H1 (cell line): ENCODE results near the gene MCF2L. TPM values are rescaled to one million over a fixed set of nuclear protein-coding genes. Genes with fewer than 3 reads are reported as not detected.

ENCODE experiments used
- CTCF ChIA-PET: fragments of 300-600 bp; sonication (Branson Sonifier 250); formaldehyde crosslinking; loops from one replicate; lab custom pipeline; 2021; ENCODE audit not compliant: partially characterized antibody; lab: Charles Lee
- POLR2A ChIA-PET: fragments of 300-600 bp; sonication (Branson Sonifier 250); formaldehyde crosslinking; loops from one replicate; lab custom pipeline; 2021; ENCODE audit warnings: inconsistent platforms; ENCODE audit not compliant: partially characterized antibody; lab: Charles Lee
- DNase-seq, 2 experiments: peaks; one replicate each; pipeline versions ENCODE4 v3.0.0 to v3.0.0-alpha.2; 2010 to 2022; ENCODE audit warnings: low spot score in 2 of 2, low read depth in 1 of 2, mixed read lengths in 1 of 2
- FAIRE-seq: peaks from 2 replicates; lab custom pipeline; 2011; peaks lifted over from hg19 to GRCh38; lab: Jason Lieb, UNC
- H2AFZ ChIP-seq: 2 replicates; pipeline ENCODE4 v1.8.1; 2012; ENCODE audit warnings: low read length, inconsistent platforms
- H2AK5ac ChIP-seq: 2 replicates; pipeline ENCODE4 v1.6.1; 2013; ENCODE audit warnings: low read depth, low read length
- H2BK120ac ChIP-seq: replicated peaks from 2 replicates; pipeline ENCODE3; 2013; ENCODE audit warnings: low read depth, low read length, inconsistent platforms
- H2BK12ac ChIP-seq: 2 replicates; pipeline ENCODE4 v1.6.1; 2013; ENCODE audit warnings: low read depth, low read length
- H2BK15ac ChIP-seq: 2 replicates; pipeline ENCODE4 v1.6.1; 2013; ENCODE audit warnings: low read length
- H2BK20ac ChIP-seq: 2 replicates; pipeline ENCODE4 v1.6.1; 2013; ENCODE audit warnings: low read length
- H2BK5ac ChIP-seq: 2 replicates; pipeline ENCODE4 v1.6.1; 2013; ENCODE audit warnings: low read depth, low read length
- H3K14ac ChIP-seq: 2 replicates; pipeline ENCODE4 v1.6.1; 2013; ENCODE audit warnings: inconsistent platforms; ENCODE audit not compliant: insufficient read length
- H3K18ac ChIP-seq: 2 replicates; pipeline ENCODE4 v1.6.1; 2013; ENCODE audit warnings: low read length; ENCODE audit errors: extremely low read depth
- H3K23ac ChIP-seq: 2 replicates; pipeline ENCODE4 v1.6.1; 2013; ENCODE audit warnings: inconsistent platforms; ENCODE audit not compliant: insufficient read length
- H3K23me2 ChIP-seq: 2 replicates; pipeline ENCODE4 v1.6.1; 2013; ENCODE audit warnings: low read depth, low read length
- H3K27ac ChIP-seq: 2 replicates; pipeline ENCODE4 v1.6.1; 2011; ENCODE audit warnings: low read depth, low read length, inconsistent platforms
- H3K27me3 ChIP-seq, 4 experiments: replicated peaks in 1 of 4; 1 replicate in 1 of 4; 2 replicates in 3 of 4; pipeline versions ENCODE4 v1.6.1 to v1.8.1; 2011 to 2013; ENCODE audit warnings: low read length in 3 of 4, mild to moderate bottlenecking in 3 of 4, inconsistent platforms in 2 of 4, mixed read lengths in 2 of 4, moderate library complexity in 1 of 4; ENCODE audit not compliant: control insufficient read depth in 3 of 4, insufficient read depth in 3 of 4; ENCODE audit errors: extremely low read depth in 1 of 4
- H3K36me3 ChIP-seq, 4 experiments: 2 replicates each; pipeline versions ENCODE4 v1.6.1 to v1.8.1; 2011 to 2013; ENCODE audit warnings: mild to moderate bottlenecking in 4 of 4, low read length in 3 of 4, moderate library complexity in 2 of 4, control low read depth in 1 of 4, inconsistent platforms in 1 of 4; ENCODE audit not compliant: insufficient read depth in 4 of 4, control insufficient read depth in 2 of 4
- H3K4ac ChIP-seq: replicated peaks from 2 replicates; pipeline ENCODE3; 2013; ENCODE audit warnings: low read length, low read depth, mixed read lengths, inconsistent platforms; ENCODE audit not compliant: insufficient read length
- H3K4me1 ChIP-seq, 4 experiments: replicated peaks in 1 of 4; 1 replicate in 1 of 4; 2 replicates in 3 of 4; pipeline versions ENCODE4 v1.6.1 to v1.8.1; 2011 to 2013; ENCODE audit warnings: low read length in 3 of 4, inconsistent platforms in 2 of 4, mixed read lengths in 1 of 4; ENCODE audit not compliant: insufficient read depth in 4 of 4, control insufficient read depth in 3 of 4
- H3K4me2 ChIP-seq, 2 experiments: 2 replicates each; pipeline versions ENCODE4 v1.6.1 to v1.8.1; 2011 to 2013; ENCODE audit warnings: low read depth in 2 of 2, low read length in 2 of 2, control low read depth in 1 of 2, inconsistent platforms in 1 of 2, mild to moderate bottlenecking in 1 of 2; ENCODE audit not compliant: insufficient read depth in 1 of 2
- H3K4me3 ChIP-seq, 4 experiments: fragments of 200-600, 300-600 bp in 1 of 4; sonication (generic), shearing (Covaris generic), sonication (Bioruptor Twin) in 1 of 4; 2 replicates each; pipeline versions ENCODE4 v1.5.1 to v1.8.1; 2011 to 2016; ENCODE audit warnings: low read length in 4 of 4, low read depth in 3 of 4, control low read depth in 2 of 4, inconsistent platforms in 2 of 4, mild to moderate bottlenecking in 2 of 4, mixed read lengths in 1 of 4, moderate library complexity in 1 of 4; ENCODE audit not compliant: insufficient read depth in 2 of 4; ENCODE audit errors: extremely low read depth in 1 of 4
- H3K56ac ChIP-seq: replicated peaks from 2 replicates; pipeline ENCODE3; 2013; ENCODE audit warnings: low read depth, mild to moderate bottlenecking, mixed read lengths, low read length, inconsistent platforms; ENCODE audit not compliant: insufficient read length
- H3K79me1 ChIP-seq: 2 replicates; pipeline ENCODE4 v1.6.1; 2013; ENCODE audit warnings: low read depth, low read length, control low read depth
- H3K79me2 ChIP-seq, 2 experiments: 2 replicates each; pipeline versions ENCODE4 v1.6.1 to v1.8.1; 2012 to 2013; ENCODE audit warnings: low read length in 2 of 2, mild to moderate bottlenecking in 2 of 2, inconsistent platforms in 1 of 2; ENCODE audit not compliant: insufficient read depth in 2 of 2, control insufficient read depth in 1 of 2
- H3K9ac ChIP-seq, 4 experiments: replicated peaks in 1 of 4; 1 replicate in 1 of 4; 2 replicates in 3 of 4; pipeline versions ENCODE4 v1.6.1 to v1.8.1; 2011 to 2013; ENCODE audit warnings: low read depth in 3 of 4, low read length in 3 of 4, control low read depth in 2 of 4, mild to moderate bottlenecking in 2 of 4, moderate library complexity in 2 of 4, inconsistent platforms in 1 of 4; ENCODE audit errors: extremely low read depth in 1 of 4
- H3K9me3 ChIP-seq, 2 experiments: 2 replicates each; pipeline versions ENCODE4 v1.6.1 to v1.8.1; 2012 to 2013; ENCODE audit warnings: mild to moderate bottlenecking in 2 of 2, moderate library complexity in 2 of 2, control low read depth in 1 of 2, inconsistent platforms in 1 of 2, low read depth in 1 of 2, low read length in 1 of 2, mixed read lengths in 1 of 2; ENCODE audit not compliant: insufficient read depth in 2 of 2
- H4K20me1 ChIP-seq, 2 experiments: replicated peaks in 1 of 2; 2 replicates each; pipeline versions ENCODE3 to v1.8.1; 2011 to 2013; ENCODE audit warnings: inconsistent platforms in 2 of 2, low read length in 2 of 2, mild to moderate bottlenecking in 1 of 2; ENCODE audit not compliant: insufficient read depth in 2 of 2, control insufficient read depth in 1 of 2
- H4K5ac ChIP-seq: 2 replicates; pipeline ENCODE4 v1.6.1; 2013; ENCODE audit warnings: low read length, low read depth, mixed read lengths, inconsistent platforms; ENCODE audit not compliant: insufficient read length
- H4K8ac ChIP-seq: 2 replicates; pipeline ENCODE4 v1.8.0; 2013; ENCODE audit warnings: mild to moderate bottlenecking, moderate library complexity, low read length, inconsistent platforms; ENCODE audit not compliant: insufficient read depth; ENCODE audit errors: extremely low read depth
- H4K91ac ChIP-seq: replicated peaks from 2 replicates; pipeline ENCODE3; 2013; ENCODE audit warnings: low read length, mixed read lengths, inconsistent platforms; ENCODE audit not compliant: insufficient read length
- NANOG ChIP-seq: IDR thresholded peaks from 2 replicates; pipeline ENCODE4 v1.6.1; 2011; ENCODE audit warnings: low read length, low read depth, mild to moderate bottlenecking, inconsistent platforms; ENCODE audit not compliant: insufficient read depth, poor library complexity, severe bottlenecking
- WGBS, 2 experiments: shearing (Covaris generic) in 1 of 2; methylation state at CpG; one replicate each; pipeline versions ENCODE4 v1.1.6 to v1.1.7; 2013 to 2015; ENCODE audit warnings: low lambda C conversion rate in 2 of 2, mixed read lengths in 2 of 2, inconsistent platforms in 1 of 2, low coverage in 1 of 2, missing lambda C conversion rate in 1 of 2; ENCODE audit not compliant: insufficient replicate concordance in 2 of 2, insufficient coverage in 1 of 2, insufficient read length in 1 of 2; ENCODE audit errors: extremely low coverage in 1 of 2, missing lambda C conversion rate in 1 of 2; 5-methylcytosine and 5-hydroxymethylcytosine counted together
- polyA plus RNA-seq, 7 experiments: library from polyadenylated mRNA; depleted of rRNA in 3 of 7; stranded (reverse) in 5 of 7; unstranded in 2 of 7; fragments of >200 nt in 5 of 7; fragments of 200-250 nt in 2 of 7; gene quantifications; 1 replicate in 5 of 7; 2 replicates in 1 of 7; 4 replicates in 1 of 7; pipeline versions ENCODE4 v1.2.1 to v1.2.3, GENCODE V29; 2011 to 2013; ENCODE audit warnings: missing spikeins in 2 of 7, mixed read lengths in 2 of 7
- total RNA-seq: library from RNA; stranded (reverse); fragmentation: NEBNext Ultra II Directional; extraction: Animal tissue kit (Norgen Biotek cat#: 25700); gene quantifications from 2 replicates; pipeline ENCODE4 v1.2.1, GENCODE V29; 2021

Gene MCF2L
- total and polyA plus RNA-seq, 2 of the 8 experiments (the other 6 are each of a cell fraction or from before 2014, with no cell fraction given): 10.1 to 24.4 TPM

- peak overlapping the region; percentile 70; the same call in 1 of the 2 replicates for H2BK12ac ChIP-seq
- no peak overlapping the region for H3K56ac ChIP-seq
- no peak overlapping the region for H2AK5ac ChIP-seq
- H2BK5ac ChIP-seq: no peak overlapping the region; the same call in 1 of the 2 replicates
- H3K4me1 ChIP-seq: peaks cover 0 to 21% (median 13%) of the 10 kb centered on the region in 4 experiments; a peak in 6 of 7 replicates
- no peak overlapping the region for H3K14ac ChIP-seq
- no peak overlapping the region for H3K4me2 ChIP-seq
- H3K23ac ChIP-seq: no peak overlapping the region
- H3K18ac ChIP-seq: no peak overlapping the region
- no peaks in the 10 kb centered on the region for H3K9me3 ChIP-seq
- 93 to 100% methylated on average over 2 to 15 of the region's 17 CpGs for WGBS, 2 experiments
- H2BK20ac ChIP-seq: 0 out of 2 replicates have a peak overlapping the region, but pooled peaks have one; percentile 27
- no peaks in the 10 kb centered on the region for H3K36me3 ChIP-seq
- DNase-seq (no peak), FAIRE-seq (no peak)
- no peak overlapping the region for H2AFZ ChIP-seq
- H4K5ac ChIP-seq: no peak overlapping the region
- peak overlapping the region; percentile 40; the same call in 1 of the 2 replicates for H2BK15ac ChIP-seq
- no peak overlapping the region for H3K4me3 ChIP-seq
- H3K9ac ChIP-seq: no peak overlapping the region
- POLR2A ChIA-PET: interaction anchor here (0.6 to 1.5 kb wide), 2 partner anchors 9 to 13 kb away, joined by 3 read pairs; no protein-coding TSS in a partner anchor
- H3K23me2 ChIP-seq: peaks cover 3% of the 10 kb centered on the region; the same call in 1 of the 2 replicates
- 0 out of 4 replicates have a peak, but pooled peaks cover 0 to 2% of the 10 kb centered on the region in 2 experiments for H3K79me2 ChIP-seq
- H4K20me1 ChIP-seq: peaks cover 0 to 5% of the 10 kb centered on the region in 2 experiments
- no peaks in the 10 kb centered on the region for H3K27me3 ChIP-seq
- no peak overlapping the region for H3K27ac ChIP-seq
- CTCF ChIA-PET: interaction anchor here (0.7 to 5.0 kb wide), 11 partner anchors 8 to 470 kb away, joined by 3 to 49 read pairs (median 3); partner anchors contain the start of genes DCUN1D2 and MCF2L
- no peak overlapping the region for H3K4ac ChIP-seq
- no peak overlapping the region for H2BK120ac ChIP-seq
- H3K79me1 ChIP-seq: no peaks in the 10 kb centered on the region
- no peak for TF ChIP-seq NANOG
- TF ChIP-seq, all 59 proteins: peak for 0
- Histone ChIP-seq H4K8ac (no peak overlapping the region), H4K91ac (no peak overlapping the region)
Observed at GRCh38 chr13:113020323-113021080, 51.5 kb downstream of the MCF2L start.
